Ishikawa (cell line): Measurements from ENCODE around the gene CLSTN2.

Experiments
- CEBPB ChIP-seq: IDR thresholded peaks from 2 replicates; pipeline ENCODE4 v1.6.1; 2012
- CREB1 ChIP-seq: IDR thresholded peaks from 2 replicates; pipeline ENCODE4 v1.6.1; 2012; ENCODE audit warnings: low read depth
- EGR1 ChIP-seq: IDR thresholded peaks from 2 replicates; pipeline ENCODE4 v1.6.1; 2012
- EP300 ChIP-seq: IDR thresholded peaks from 2 replicates; pipeline ENCODE4 v1.6.1; 2012; ENCODE audit warnings: borderline replicate concordance
- FOXM1 ChIP-seq: IDR thresholded peaks from 2 replicates; pipeline ENCODE4 v1.6.1; 2012; ENCODE audit warnings: low read depth, borderline replicate concordance
- MAX ChIP-seq: IDR thresholded peaks from 2 replicates; pipeline ENCODE4 v1.6.1; 2012
- NFIC ChIP-seq: IDR thresholded peaks from 2 replicates; pipeline ENCODE4 v1.6.1; 2012
- RAD21 ChIP-seq: IDR thresholded peaks from 2 replicates; pipeline ENCODE4 v1.6.1; 2012; ENCODE audit warnings: low read depth
- REST ChIP-seq: IDR thresholded peaks from 2 replicates; pipeline ENCODE4 v1.6.1; 2012; ENCODE audit warnings: low read depth, mild to moderate bottlenecking
- TAF1 ChIP-seq: IDR thresholded peaks from 2 replicates; pipeline ENCODE4 v1.6.1; 2012; ENCODE audit warnings: low read depth, mild to moderate bottlenecking
- TCF12 ChIP-seq: IDR thresholded peaks from 2 replicates; pipeline ENCODE4 v1.6.1; 2012; ENCODE audit warnings: low read depth
- TEAD4 ChIP-seq: IDR thresholded peaks from 2 replicates; pipeline ENCODE4 v1.6.1; 2012
- USF1 ChIP-seq: IDR thresholded peaks from 2 replicates; pipeline ENCODE4 v1.6.1; 2012
- YY1 ChIP-seq: IDR thresholded peaks from 2 replicates; pipeline ENCODE4 v1.6.1; 2012; ENCODE audit warnings: low read depth
- ZBTB7A ChIP-seq: IDR thresholded peaks from 2 replicates; pipeline ENCODE4 v1.6.1; 2012; ENCODE audit warnings: low read depth

The CLSTN2 gene

GRCh38 chr3:140467796-140468315, 532.9 kb downstream of the CLSTN2 start:
- no peak for TF ChIP-seq RAD21
- TF ChIP-seq TAF1, result no peak
- no peak for TF ChIP-seq TCF12
- no peak for TF ChIP-seq NFIC
- TF ChIP-seq YY1, result no peak
- no peak for TF ChIP-seq CREB1
- no peak for TF ChIP-seq REST
- TF ChIP-seq CEBPB, result no peak
- TF ChIP-seq ZBTB7A, result no peak
- no peak for TF ChIP-seq USF1
- TF ChIP-seq EP300, result no peak
- no peak for TF ChIP-seq EGR1
- TF ChIP-seq MAX, result no peak
- TF ChIP-seq FOXM1, result no peak
- TF ChIP-seq TEAD4, result no peak

- no peak for TF ChIP-seq USF1
- TF ChIP-seq MAX, result no peak
- TF ChIP-seq RAD21, result no peak
- TF ChIP-seq NFIC, result no peak
- no peak for TF ChIP-seq REST
- TF ChIP-seq YY1, result no peak
- TF ChIP-seq CREB1, result no peak
- no peak for TF ChIP-seq TEAD4
- TF ChIP-seq CEBPB, result no peak
- TF ChIP-seq EGR1, result no peak
- TF ChIP-seq ZBTB7A, result no peak
- no peak for TF ChIP-seq TAF1
- no peak for TF ChIP-seq EP300
- TF ChIP-seq TCF12, result no peak
- TF ChIP-seq FOXM1, result no peak
These were observed 533.4 kb downstream of the CLSTN2 start for GRCh38 chr3:140468407-140468806.

DNA sequence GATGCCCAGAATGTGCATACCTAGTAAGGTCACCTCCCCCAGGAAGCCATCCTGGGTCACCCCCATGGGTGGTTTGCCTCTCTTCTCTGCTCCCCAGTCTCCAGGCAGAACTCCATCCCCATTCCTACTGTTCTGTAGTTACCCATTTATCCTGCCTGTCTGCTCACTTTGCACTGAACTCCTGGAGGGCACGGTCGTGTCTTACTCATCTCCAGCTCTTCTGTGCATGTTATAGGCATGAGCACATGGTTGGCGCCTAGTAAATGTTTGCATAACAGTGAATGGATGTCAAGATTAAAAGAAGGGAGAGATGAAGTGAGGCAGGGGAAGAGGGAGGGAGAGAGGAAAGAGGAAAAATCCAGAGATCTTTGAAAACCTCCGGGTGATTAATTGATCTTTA, 534.5 kb downstream of the CLSTN2 start:
- TF ChIP-seq CEBPB (no peak), EGR1 (no peak), FOXM1 (no peak), NFIC (no peak), REST (no peak)

DNA sequence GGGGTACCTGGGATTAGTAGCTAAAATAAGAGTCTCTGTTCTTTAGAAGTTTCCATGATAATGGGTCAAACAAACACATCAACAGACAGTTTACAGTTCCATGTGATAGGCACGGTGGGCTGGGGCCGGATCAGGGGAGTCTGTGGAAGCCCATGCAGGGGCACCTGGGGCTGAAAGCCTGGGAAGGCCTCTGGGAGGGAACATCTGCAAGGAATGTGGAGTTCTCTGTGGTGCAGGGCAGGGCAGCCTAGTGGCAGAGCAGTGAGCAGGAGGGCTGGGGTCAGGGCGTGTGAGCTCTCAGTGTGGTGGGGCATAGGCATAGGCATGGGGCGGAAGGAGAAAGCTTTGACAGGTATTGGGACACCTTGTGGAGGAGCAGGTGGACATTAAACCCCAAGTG, 535.2 kb downstream of the CLSTN2 start:
- no peak for TF ChIP-seq EP300

- no peak for TF ChIP-seq RAD21
- TF ChIP-seq YY1, result no peak
- TF ChIP-seq REST, result no peak
- TF ChIP-seq FOXM1, result no peak
- no peak for TF ChIP-seq EP300
- no peak for TF ChIP-seq EGR1
- no peak for TF ChIP-seq TAF1
These were observed 536.0 kb downstream of the CLSTN2 start for GRCh38 chr3:140470962-140471361.
